GM12878 (cell line): Measurements from ENCODE around the gene CGB2. TPM values are rescaled to one million over a fixed set of nuclear protein-coding genes. Genes with fewer than 3 reads are reported as not detected.

Experiments used
- ATAC-seq: fragments of 200-7000 bp; cut with Tn5 transposase; 3 replicates; pipeline ENCODE4 v1.9.1; 2020; ENCODE audit warnings: mild to moderate bottlenecking, moderate library complexity
- BruUV-seq: library from RNA; stranded (reverse); fragments of 400-500 nt; replicated peaks from 2 replicates; lab custom pipeline; 2021; lab: Mats Ljungman, UMichigan
- CTCF ChIA-PET: fragments of 300-600 bp; sonication (Branson Sonifier 250); formaldehyde crosslinking; extraction: SDS; loops from one replicate; lab custom pipeline; 2021; ENCODE audit warnings: inconsistent platforms; lab: Yijun Ruan, JAX
- POLR2A ChIA-PET: fragments of 350-600 bp; formaldehyde crosslinking; extraction: SDS; loops from one replicate; lab custom pipeline; 2021; ENCODE audit warnings: inconsistent platforms; lab: Charles Lee
- RAD21 ChIA-PET: fragments of 300-600 bp; sonication (Branson Sonifier 250); formaldehyde crosslinking; loops from one replicate; lab custom pipeline; 2023; ENCODE audit warnings: antibody characterized with exemption; ENCODE audit not compliant: unreplicated experiment; lab: Charles Lee
- SMC1A ChIA-PET: fragments of 300-600 bp; sonication (Branson Sonifier 250); formaldehyde crosslinking; loops from one replicate; lab custom pipeline; 2023; ENCODE audit not compliant: unreplicated experiment, uncharacterized antibody; lab: Charles Lee
- DNase-seq: peaks from one replicate; pipeline ENCODE4 v3.0.0-alpha.2; 2011; ENCODE audit warnings: low read depth, low spot score
- FAIRE-seq: peaks from 3 replicates; lab custom pipeline; 2011; peaks lifted over from hg19 to GRCh38; lab: Jason Lieb, UNC
- H2AFZ ChIP-seq: 2 replicates; pipeline ENCODE4 v1.6.0; 2011; ENCODE audit warnings: low read depth, low read length, control low read depth; ENCODE audit not compliant: control insufficient read depth
- H3K27ac ChIP-seq: 2 replicates; pipeline ENCODE4 v1.5.1; 2011; ENCODE audit warnings: control low read depth; ENCODE audit not compliant: control insufficient read depth, insufficient read depth
- H3K27me3 ChIP-seq, 2 experiments: replicated peaks in 1 of 2; 2 replicates each; pipeline versions ENCODE4 v1.6.0 to v1.6.1; 2011; ENCODE audit warnings: low read length in 1 of 2; ENCODE audit not compliant: control insufficient read depth in 2 of 2, insufficient read depth in 2 of 2
- H3K36me3 ChIP-seq, 2 experiments: 2 replicates each; pipeline ENCODE4 v1.5.1; 2011; ENCODE audit warnings: low read length in 1 of 2; ENCODE audit not compliant: control insufficient read depth in 2 of 2, insufficient read depth in 2 of 2
- H3K4me1 ChIP-seq: 2 replicates; pipeline ENCODE4 v1.6.1; 2011; ENCODE audit warnings: mild to moderate bottlenecking, low read length, moderate library complexity, mixed read lengths; ENCODE audit not compliant: control insufficient read depth, insufficient read depth
- H3K4me2 ChIP-seq: 2 replicates; pipeline ENCODE4 v1.6.0; 2011; ENCODE audit warnings: control low read depth; ENCODE audit not compliant: control insufficient read depth, insufficient read depth
- H3K4me3 ChIP-seq: fragments of 200-600 bp; sonication (generic); 2 replicates; pipeline ENCODE4 v1.5.1; 2016
- H3K79me2 ChIP-seq: 2 replicates; pipeline ENCODE4 v1.6.0; 2011; ENCODE audit warnings: low read length; ENCODE audit not compliant: control insufficient read depth, insufficient read depth
- H3K9ac ChIP-seq: 2 replicates; pipeline ENCODE4 v1.8.0; 2011; ENCODE audit warnings: low read length, control low read depth, mixed read lengths; ENCODE audit not compliant: control insufficient read depth, insufficient read depth
- H3K9me3 ChIP-seq: replicated peaks from 3 replicates; pipeline ENCODE4 v1.5.1; 2011; ENCODE audit warnings: mild to moderate bottlenecking, low read length; ENCODE audit not compliant: control insufficient read depth, insufficient read depth
- H4K20me1 ChIP-seq: 2 replicates; pipeline ENCODE4 v1.6.0; 2011; ENCODE audit not compliant: control insufficient read depth, insufficient read depth
- BCL3 ChIP-seq: IDR thresholded peaks from 2 replicates; pipeline ENCODE4 v1.6.1; 2011; ENCODE audit warnings: borderline replicate concordance, low read depth, mild to moderate bottlenecking, moderate library complexity, low read length; ENCODE audit not compliant: insufficient read depth, poor library complexity, severe bottlenecking
- DPF2 ChIP-seq: fragments of 450-650 bp; IDR thresholded peaks from 2 replicates; pipeline ENCODE4 v1.6.1; 2017; ENCODE audit warnings: mild to moderate bottlenecking
- FOS ChIP-seq: IDR thresholded peaks from 3 replicates; pipeline ENCODE4 v1.6.1; 2011; ENCODE audit warnings: borderline replicate concordance; ENCODE audit not compliant: insufficient read length; ENCODE audit errors: extremely low read depth
- MXI1 ChIP-seq: fragments of 150-350 bp; IDR thresholded peaks from 2 replicates; pipeline ENCODE4 v1.6.1; 2011; ENCODE audit warnings: low read depth, mild to moderate bottlenecking, inconsistent platforms, low read length, improper control_type of control experiment
- NFYA ChIP-seq: IDR thresholded peaks from 2 replicates; pipeline ENCODE4 v1.6.1; 2011; ENCODE audit warnings: low read depth, mild to moderate bottlenecking, low read length, improper control_type of control experiment, borderline replicate concordance
- PBX3 ChIP-seq: IDR thresholded peaks from 2 replicates; pipeline ENCODE4 v1.6.1; 2011; ENCODE audit warnings: mild to moderate bottlenecking, low read depth, low read length, moderate library complexity; ENCODE audit not compliant: insufficient replicate concordance
- TCF3 ChIP-seq: IDR thresholded peaks from 2 replicates; pipeline ENCODE4 v1.6.1; 2012; ENCODE audit warnings: low read depth, mild to moderate bottlenecking, low read length, borderline replicate concordance; ENCODE audit not compliant: insufficient read depth
- WGBS: methylation state at CpG from one replicate; pipeline ENCODE4 v1.1.6; 2016; ENCODE audit warnings: low lambda C conversion rate; ENCODE audit not compliant: insufficient replicate concordance, insufficient coverage; ENCODE audit errors: missing lambda C conversion rate; 5-methylcytosine and 5-hydroxymethylcytosine counted together
- in situ Hi-C: fragments of 300-500 bp; cut with MboI; formaldehyde crosslinking; loops from 9 replicates; pipeline ENCODE4 v1.14.3; 2018; ENCODE audit warnings: mixed read lengths
- intact Hi-C: fragments of 100-400 bp; cut with micrococcal nuclease; formaldehyde crosslinking; loops from one replicate; pipeline ENCODE4 v1.14.2; 2022; ENCODE audit not compliant: unreplicated experiment
- polyA plus RNA-seq, 11 experiments: library from polyadenylated mRNA; depleted of rRNA in 4 of 11; unstranded in 6 of 11; stranded (reverse) in 5 of 11; fragments of >200 nt; fragmentation: Nextera tagmentation in 4 of 11; fragmentation: Illumina TruSeq in 1 of 11; extraction: Ambion mirVana in 4 of 11; extraction: Trizol in 1 of 11; gene quantifications; 1 replicate in 1 of 11; 2 replicates in 10 of 11; pipeline versions ENCODE4 v1.2.1 to v1.2.3, GENCODE V29; 2011 to 2016; ENCODE audit warnings: inconsistent platforms in 2 of 11, missing spikeins in 2 of 11, low read depth in 1 of 11
- total RNA-seq, 4 experiments: library from RNA; depleted of rRNA in 3 of 4; stranded (reverse); fragments of >200 nt in 3 of 4; fragmentation: Illumina TruSeq in 1 of 4; extraction: Trizol in 1 of 4; gene quantifications; 2 replicates each; pipeline versions ENCODE4 v1.2.1 to v1.2.3, GENCODE V29; 2013 to 2021

Gene CGB2
- total and polyA plus RNA-seq, 10 of the 15 experiments (the other 5 are each of a cell fraction or from before 2014, with no cell fraction given) = 0.20 to 0.37 TPM; not detected in 8

- CTCF ChIA-PET = interaction anchor here (3.2 kb wide), 1 partner anchor 8 kb away, joined by 16 read pairs; no protein-coding TSS in a partner anchor
- no peak overlapping the region for H3K4me2 ChIP-seq
- TF ChIP-seq DPF2 (no peak), FOS (no peak), BCL3 (peak; percentile 92), PBX3 (peak; percentile 48), MXI1 (no peak), TCF3 (peak; percentile 72; the same call in 1 of the 2 replicates), NFYA (no peak)
- POLR2A ChIA-PET = interaction anchor here (1.0 kb wide), 1 partner anchor 13 kb away, joined by 3 read pairs; the partner anchor contains the start of genes GYS1 and RUVBL2
- in situ Hi-C loops (no loop called here), intact Hi-C loops (no loop called here)
- H3K9me3 ChIP-seq = no peaks in the 10 kb centered on the region
- RAD21 ChIA-PET = no interaction called here
- SMC1A ChIA-PET = no interaction called here
- no peaks in the 10 kb centered on the region for H3K27me3 ChIP-seq
- H3K4me1 ChIP-seq = no peaks in the 10 kb centered on the region
- H4K20me1 ChIP-seq = no peaks in the 10 kb centered on the region
- BruUV-seq = no TSS peak
- no peak for DNase-seq
- H3K4me3 ChIP-seq = no peak overlapping the region
- FAIRE-seq = no peak
- no peak for ATAC-seq
- H3K27ac ChIP-seq = no peak overlapping the region
- peaks cover 21 to 28% of the 10 kb centered on the region in 2 experiments for H3K36me3 ChIP-seq
- H3K9ac ChIP-seq = no peak overlapping the region
- 96% methylated on average over 22 of the region's 22 CpGs for WGBS
- H2AFZ ChIP-seq = no peak overlapping the region
- H3K79me2 ChIP-seq = no peaks in the 10 kb centered on the region
These were observed 24.8 kb upstream of the CGB2 start for GRCh38 chr19:49006905-49007304.
